ENCODE results near the gene KIAA0319L.

GRCh38 chr1:35600593-35600992 is 43.4 kb upstream of the KIAA0319L start:
- TF ChIP-seq POLR2AphosphoS5 (IDR thresholded peaks at IDR 0.05) (no peak), POLR2A (IDR thresholded peaks at IDR 0.05) (no peak), CTCF (IDR thresholded peaks at IDR 0.05) (no peak)
